HG03565 (cell line): ENCODE data around the gene TMEM176B.

Source experiments
- ATAC-seq: cut with Tn5 transposase; IDR thresholded peaks from one replicate; pipeline ENCODE4 v1.9.1; 2021; ENCODE audit warnings: mild to moderate bottlenecking, moderate library complexity; ENCODE audit not compliant: unreplicated experiment

TMEM176B gene

DNA sequence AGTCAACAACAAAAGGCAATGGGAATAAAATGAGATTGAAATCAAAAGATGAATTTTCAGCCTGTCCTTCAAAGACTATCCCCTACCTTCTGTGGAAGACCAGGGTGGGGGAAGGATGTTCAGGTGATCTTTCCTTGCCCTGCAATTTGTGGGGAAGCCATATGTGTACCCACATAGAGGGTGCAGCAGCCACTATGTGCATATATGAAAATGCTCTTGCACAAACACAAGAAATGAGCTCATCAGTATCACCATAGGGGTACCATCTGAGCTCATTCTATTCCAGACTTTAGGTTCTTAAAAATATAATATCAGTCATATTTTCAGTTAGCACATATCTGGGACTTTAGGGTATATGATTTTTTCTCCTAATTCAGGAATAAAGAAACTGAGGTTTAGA lies 45.2 kb downstream of the TMEM176B start:
- no peak for ATAC-seq

DNA sequence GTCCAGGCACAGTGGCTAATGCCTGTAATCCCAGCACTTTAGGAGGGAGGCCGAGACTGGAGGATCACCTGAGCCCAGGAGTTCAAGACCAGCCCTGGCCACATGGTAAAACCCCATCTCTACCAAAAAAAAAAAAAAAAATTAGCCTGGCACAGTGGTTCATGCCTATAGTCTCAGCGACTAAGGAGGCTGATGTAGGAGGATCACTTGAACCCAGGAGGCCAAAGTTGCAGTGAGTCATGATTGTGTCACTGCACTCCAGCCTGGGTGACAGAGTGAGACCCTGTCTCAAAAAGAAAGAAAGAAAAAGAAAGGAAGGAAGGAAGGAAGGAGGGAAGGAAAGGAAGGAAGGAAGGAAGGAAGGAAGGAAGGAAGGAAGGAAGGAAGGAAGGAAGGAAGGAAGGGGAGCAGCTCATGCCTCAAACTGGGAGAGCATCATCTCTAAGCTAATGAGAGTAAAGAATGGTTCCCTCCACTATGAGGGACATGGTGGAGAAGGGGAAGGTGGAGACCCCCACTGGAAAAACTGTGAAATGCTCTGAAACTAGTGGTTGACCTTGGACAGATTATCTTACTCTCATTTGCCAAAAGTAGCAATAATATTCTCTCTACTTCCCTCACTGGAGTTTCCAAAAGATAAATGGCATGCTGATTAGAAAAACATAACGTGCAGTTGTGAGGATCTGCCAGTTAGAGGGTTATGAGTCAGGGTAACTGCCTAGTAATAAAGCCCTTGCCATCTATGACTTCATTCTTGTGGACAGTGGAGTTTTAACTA lies 46.1 kb downstream of the TMEM176B start:
- no peak for ATAC-seq

DNA sequence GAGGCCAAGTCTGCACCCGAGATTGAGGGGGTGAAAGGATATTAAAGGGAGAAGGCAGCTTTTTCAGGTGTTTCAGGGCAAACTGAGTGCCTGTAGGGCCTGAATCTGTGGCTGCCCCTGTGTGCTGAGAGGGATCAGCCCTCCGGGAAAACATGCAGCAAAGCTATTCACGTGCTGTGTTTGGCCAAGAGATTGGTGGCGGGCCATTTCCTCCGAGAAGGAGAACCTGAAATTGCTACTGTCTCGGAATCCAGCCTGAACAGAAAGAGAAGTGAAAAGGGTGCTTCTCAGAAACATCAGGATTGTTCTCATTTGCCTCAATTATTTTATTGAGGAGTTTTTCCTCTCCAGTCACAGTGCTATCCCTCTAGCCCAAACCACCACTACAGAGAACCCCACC lies 46.9 kb downstream of the TMEM176B start:
- ATAC-seq: no peak

DNA sequence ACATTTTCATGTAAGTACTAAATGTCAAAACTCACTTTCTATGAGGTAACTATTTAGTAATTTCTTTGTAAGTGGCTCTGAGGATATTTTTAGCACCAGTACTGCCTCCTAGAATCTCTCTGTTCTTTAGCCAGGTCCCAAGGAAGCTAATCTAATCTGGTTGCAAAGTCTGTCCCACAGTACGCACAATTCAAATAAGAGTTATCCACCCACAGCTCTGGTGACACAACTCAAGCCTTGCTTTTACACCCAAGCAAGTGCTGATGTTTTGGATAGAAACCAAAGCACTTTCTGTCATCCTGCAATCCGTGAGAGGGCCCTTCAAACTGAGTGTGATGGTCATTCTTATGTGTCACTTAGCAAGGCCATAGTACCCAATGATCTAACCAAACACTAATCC lies 48.5 kb downstream of the TMEM176B start:
- no peak for ATAC-seq

DNA sequence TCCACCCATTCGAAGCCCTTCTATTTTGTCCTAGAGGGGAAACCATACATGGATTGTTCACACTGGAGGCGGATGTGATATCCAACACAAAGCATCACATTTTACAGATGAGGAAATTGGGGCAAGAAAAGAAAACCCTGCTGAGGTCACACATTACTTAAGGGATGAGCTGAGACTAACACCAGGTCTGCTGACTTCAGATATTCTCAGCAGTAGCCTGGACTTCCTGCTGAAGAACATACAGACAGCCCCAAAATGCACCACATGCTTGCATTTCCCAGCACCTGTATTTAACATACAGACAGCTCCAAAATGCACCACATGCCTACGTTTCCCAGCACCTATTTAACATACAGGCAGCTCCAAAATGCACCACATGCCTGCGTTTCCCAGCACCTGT lies 51.8 kb downstream of the TMEM176B start:
- ATAC-seq: no peak

DNA sequence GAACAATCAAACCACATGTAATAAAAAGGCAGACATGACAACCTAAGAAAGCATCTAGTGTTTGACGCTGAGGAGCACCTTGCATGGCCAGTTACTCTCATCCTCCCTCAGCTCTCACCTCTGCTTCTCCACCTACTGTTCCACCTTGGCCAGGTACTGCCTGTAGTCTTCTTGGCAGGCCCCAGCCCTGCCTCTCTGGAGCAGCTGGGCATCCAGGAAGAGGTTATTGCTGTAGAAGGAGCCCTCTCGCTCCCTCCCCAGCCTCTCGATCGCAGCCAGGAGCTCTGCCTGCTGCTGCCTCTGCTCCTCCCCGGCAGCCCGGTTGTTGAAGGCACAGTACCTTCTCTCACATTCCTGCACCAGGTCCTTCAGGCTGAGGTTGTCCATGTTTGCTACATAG lies 53.2 kb downstream of the TMEM176B start:
- no peak for ATAC-seq

DNA sequence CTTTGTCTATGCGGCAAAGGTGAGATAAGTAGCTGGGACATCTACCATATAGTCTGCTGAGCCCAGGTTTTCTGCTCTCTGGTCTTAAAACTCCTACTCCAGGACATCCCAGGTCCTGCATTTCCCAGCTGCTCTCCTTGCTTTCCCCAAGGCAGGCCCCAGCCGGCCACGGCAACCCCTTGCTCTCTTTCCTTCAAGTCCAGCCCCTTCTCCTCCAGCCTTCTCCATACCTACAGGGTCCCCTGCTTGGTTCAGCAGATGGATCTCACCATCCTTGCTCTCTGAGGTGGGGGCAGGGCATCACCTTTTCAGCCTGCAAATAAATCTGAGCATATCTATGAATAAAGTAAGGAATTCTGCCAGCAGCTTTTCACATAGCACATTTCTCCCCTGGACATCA lies 54.3 kb downstream of the TMEM176B start:
- ATAC-seq: no peak

DNA sequence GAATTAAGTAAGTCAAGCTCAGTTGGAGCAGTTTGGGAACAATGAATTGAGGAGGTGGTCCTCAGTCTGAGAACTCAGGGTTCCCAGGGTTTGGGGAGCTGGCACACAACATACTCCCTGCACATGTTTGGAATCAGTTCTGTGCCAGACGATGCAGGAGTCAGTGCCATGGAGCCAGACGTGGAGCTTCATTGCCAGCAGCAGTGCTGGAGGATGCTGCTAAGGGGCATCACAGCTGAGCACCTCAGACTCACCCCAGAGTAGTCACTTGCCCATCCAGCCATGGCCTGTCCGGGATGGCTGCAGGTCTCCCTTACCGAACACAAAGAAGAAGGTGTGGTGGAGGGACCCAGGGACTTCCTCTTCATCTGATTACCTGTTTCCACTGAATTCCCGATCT lies 55.1 kb downstream of the TMEM176B start:
- ATAC-seq: no peak

DNA sequence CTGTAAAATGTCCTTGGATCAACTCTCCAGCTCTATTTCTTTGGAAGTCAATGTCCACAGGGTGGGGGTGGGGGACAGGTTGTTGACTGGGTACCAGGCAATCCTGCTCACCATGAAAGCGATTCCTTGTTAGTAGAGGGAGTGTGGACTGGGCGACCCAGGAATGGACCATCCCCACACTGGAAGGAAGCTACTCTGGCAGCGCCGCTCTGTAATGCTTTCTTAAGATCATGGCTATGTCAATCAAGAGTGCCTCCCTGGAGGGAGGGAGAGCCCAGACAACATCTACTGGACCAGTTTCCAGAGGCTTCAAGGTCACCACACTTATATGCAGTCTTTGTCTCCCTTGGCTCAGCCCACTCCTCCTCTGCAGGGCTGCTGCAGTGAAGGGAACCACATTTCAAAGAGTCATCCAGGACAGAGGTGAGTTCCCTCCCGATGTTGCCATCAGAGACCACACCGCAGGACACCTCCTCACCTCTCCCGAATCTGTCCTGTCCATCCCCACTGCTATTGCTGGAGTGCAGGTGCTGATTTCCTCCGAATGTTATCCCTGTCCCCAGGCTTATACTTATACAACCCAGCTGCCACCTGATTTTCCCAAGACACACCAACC lies 56.0 kb downstream of the TMEM176B start:
- no peak for ATAC-seq

DNA sequence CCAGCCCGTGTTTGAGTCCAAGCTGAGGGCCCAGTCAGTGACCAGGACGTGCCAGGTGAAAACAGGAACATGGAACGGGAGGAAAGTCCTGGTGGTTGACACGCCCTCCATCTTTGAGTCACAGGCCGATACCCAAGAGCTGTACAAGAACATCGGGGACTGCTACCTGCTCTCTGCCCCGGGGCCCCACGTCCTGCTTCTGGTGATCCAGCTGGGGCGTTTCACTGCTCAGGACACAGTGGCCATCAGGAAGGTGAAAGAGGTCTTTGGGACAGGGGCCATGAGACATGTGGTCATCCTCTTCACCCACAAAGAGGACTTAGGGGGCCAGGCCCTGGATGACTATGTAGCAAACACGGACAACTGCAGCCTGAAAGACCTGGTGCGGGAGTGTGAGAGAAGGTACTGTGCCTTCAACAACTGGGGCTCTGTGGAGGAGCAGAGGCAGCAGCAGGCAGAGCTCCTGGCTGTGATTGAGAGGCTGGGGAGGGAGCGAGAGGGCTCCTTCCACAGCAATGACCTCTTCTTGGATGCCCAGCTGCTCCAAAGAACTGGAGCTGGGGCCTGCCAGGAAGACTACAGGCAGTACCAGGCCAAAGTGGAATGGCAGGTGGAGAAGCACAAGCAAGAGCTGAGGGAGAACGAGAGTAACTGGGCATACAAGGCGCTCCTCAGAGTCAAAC lies 57.7 kb downstream of the TMEM176B start:
- ATAC-seq: no peak
